ENCODE measurements around the gene NDUFS2.

- TF ChIP-seq CTCF (IDR thresholded peaks at IDR 0.05) (no peak), POLR2A (IDR thresholded peaks at IDR 0.05) (no peak), EP300 (IDR thresholded peaks at IDR 0.05) (no peak)
Observed at GRCh38 chr1:161226320-161226711, 24.1 kb downstream of the NDUFS2 start.
